GM23248 (cell line): Measurements from ENCODE around the gene MGAT5. TPM values are rescaled to one million over a fixed set of nuclear protein-coding genes. Genes with fewer than 3 reads are reported as not detected.

Source experiments
- DNase-seq: peaks from one replicate; pipeline ENCODE4 v3.0.0-alpha.2; 2015
- H2AFZ ChIP-seq: fragments of 200-600 bp; sonication (generic); 2 replicates; pipeline ENCODE4 v1.6.1; 2016; ENCODE audit warnings: antibody characterized with exemption
- H3F3A ChIP-seq: fragments of 200-600 bp; sonication (generic); 2 replicates; pipeline ENCODE4 v1.6.1; 2016; ENCODE audit warnings: mild to moderate bottlenecking, antibody characterized with exemption, mixed run types; ENCODE audit not compliant: insufficient read depth
- H3K27ac ChIP-seq: fragments of 200-600 bp; sonication (generic); 2 replicates; pipeline ENCODE4 v1.5.1; 2016; ENCODE audit warnings: mild to moderate bottlenecking
- H3K27me3 ChIP-seq: fragments of 200-600 bp; sonication (generic); replicated peaks from 2 replicates; pipeline ENCODE4 v1.6.1; 2016; ENCODE audit warnings: mild to moderate bottlenecking; ENCODE audit not compliant: insufficient read depth
- H3K36me3 ChIP-seq: fragments of 200-600 bp; sonication (generic); 2 replicates; pipeline ENCODE4 v1.6.1; 2016; ENCODE audit warnings: low read depth, mild to moderate bottlenecking
- H3K4me1 ChIP-seq: fragments of 200-600 bp; sonication (generic); 2 replicates; pipeline ENCODE4 v1.6.1; 2016; ENCODE audit warnings: mild to moderate bottlenecking; ENCODE audit not compliant: insufficient read depth
- H3K4me2 ChIP-seq: fragments of 200-600 bp; sonication (generic); one replicate; pipeline ENCODE4 v1.6.1; 2016; ENCODE audit warnings: mild to moderate bottlenecking; ENCODE audit not compliant: unreplicated experiment
- H3K4me3 ChIP-seq: fragments of 200-600 bp; sonication (generic); 2 replicates; pipeline ENCODE4 v1.5.1; 2016; ENCODE audit warnings: mild to moderate bottlenecking
- H3K79me2 ChIP-seq: fragments of 200-600 bp; sonication (generic); 2 replicates; pipeline ENCODE4 v1.6.1; 2016; ENCODE audit warnings: mild to moderate bottlenecking; ENCODE audit not compliant: insufficient read depth
- H3K9ac ChIP-seq: fragments of 200-600 bp; sonication (generic); 2 replicates; pipeline ENCODE4 v1.6.1; 2016; ENCODE audit warnings: mild to moderate bottlenecking
- H3K9me2 ChIP-seq: fragments of 200-600 bp; sonication (generic); 2 replicates; pipeline ENCODE4 v1.6.1; 2016; ENCODE audit warnings: mixed run types, mild to moderate bottlenecking, moderate library complexity; ENCODE audit not compliant: insufficient read depth
- H3K9me3 ChIP-seq: fragments of 200-600 bp; sonication (generic); one replicate; pipeline ENCODE4 v1.6.1; 2017; ENCODE audit warnings: low read depth
- H4K20me1 ChIP-seq: fragments of 200-600 bp; sonication (generic); 2 replicates; pipeline ENCODE4 v1.6.0; 2016; ENCODE audit not compliant: insufficient read depth
- EZH2 ChIP-seq: fragments of 200-600 bp; sonication (generic); IDR thresholded peaks from 2 replicates; pipeline ENCODE4 v1.6.1; 2018; ENCODE audit warnings: antibody characterized with exemption, mild to moderate bottlenecking; ENCODE audit not compliant: insufficient read depth, poor library complexity, severe bottlenecking
- EZH2phosphoT487 ChIP-seq: fragments of 200-600 bp; sonication (generic); IDR thresholded peaks from 2 replicates; pipeline ENCODE4 v1.6.1; 2018; ENCODE audit warnings: antibody characterized with exemption, moderate library complexity, mild to moderate bottlenecking, low read depth; ENCODE audit not compliant: insufficient read depth
- WGBS, 2 experiments: methylation state at CpG; one replicate each; pipeline ENCODE4 v1.1.6; 2015 to 2017; ENCODE audit warnings: low lambda C conversion rate in 2 of 2, low coverage in 1 of 2; ENCODE audit errors: missing lambda C conversion rate in 2 of 2; 5-methylcytosine and 5-hydroxymethylcytosine counted together
- in situ Hi-C: fragments of 300-500 bp; cut with MboI; formaldehyde crosslinking; loops from 2 replicates; pipeline ENCODE4 v1.15.0; 2020
- polyA plus RNA-seq: library from polyadenylated mRNA; unstranded; fragments of >200 nt; fragmentation: Nextera tagmentation; extraction: Ambion mirVana; gene quantifications from 2 replicates; pipeline ENCODE4 v1.2.1, GENCODE V29; 2016
- total RNA-seq: library from RNA; depleted of rRNA; stranded (reverse); fragments of >200 nt; shearing (Covaris generic); gene quantifications from 2 replicates; pipeline ENCODE4 v1.2.3, GENCODE V29; 2014

The MGAT5 gene
- total and polyA plus RNA-seq, 2 experiments from 2014 or later: 1.8 to 15.9 TPM

GRCh38 chr2:134457765-134458472, 204.0 kb downstream of the MGAT5 start:
- Histone ChIP-seq H3K9me3 (no peaks in the 10 kb centered on the region), H2AFZ (no peak overlapping the region), H3K27ac (no peak overlapping the region), H3F3A (no peaks in the 10 kb centered on the region), H3K36me3 (no peaks in the 10 kb centered on the region), H3K4me1 (no peaks in the 10 kb centered on the region), H3K9me2 (no peaks in the 10 kb centered on the region), H3K4me2 (no peak overlapping the region), H3K4me3 (no peak overlapping the region), H4K20me1 (no peaks in the 10 kb centered on the region), H3K9ac (no peak overlapping the region), H3K79me2 (no peaks in the 10 kb centered on the region), H3K27me3 (peaks cover 5% of the 10 kb centered on the region; the same call in 1 of the 2 replicates)
- DNase-seq: no peak
- WGBS, 2 experiments: 78 to 84% methylated on average over 18 of the region's 18 CpGs
- in situ Hi-C loops: no loop called here
- TF ChIP-seq EZH2phosphoT487: no peak
- no peak for TF ChIP-seq EZH2

- peaks cover 8% of the 10 kb centered on the region; the same call in 1 of the 2 replicates for H3K27me3 ChIP-seq
- no peak overlapping the region for H3K4me3 ChIP-seq
- H3K4me1 ChIP-seq: no peaks in the 10 kb centered on the region
- no peak overlapping the region for H3K4me2 ChIP-seq
- H3K9me2 ChIP-seq: no peaks in the 10 kb centered on the region
- H3K36me3 ChIP-seq: no peaks in the 10 kb centered on the region
- WGBS, 2 experiments: 79 to 85% methylated on average over 6 of the region's 6 CpGs
- H3K9me3 ChIP-seq: no peaks in the 10 kb centered on the region
- H2AFZ ChIP-seq: no peak overlapping the region
- TF ChIP-seq EZH2 (no peak), EZH2phosphoT487 (no peak)
- no peaks in the 10 kb centered on the region for H4K20me1 ChIP-seq
- no peaks in the 10 kb centered on the region for H3K79me2 ChIP-seq
- in situ Hi-C loops: no loop called here
- no peak overlapping the region for H3K27ac ChIP-seq
- DNase-seq: no peak
- H3F3A ChIP-seq: no peaks in the 10 kb centered on the region
- H3K9ac ChIP-seq: no peak overlapping the region
Observed at GRCh38 chr2:134458473-134458853, 204.6 kb downstream of the MGAT5 start.

- in situ Hi-C loops: no loop called here
- no peak for DNase-seq
- no peak for TF ChIP-seq EZH2phosphoT487
- TF ChIP-seq EZH2: no peak
Observed at GRCh38 chr2:134458950-134459349, 205.1 kb downstream of the MGAT5 start.

GRCh38 chr2:134459706-134460406, 206.0 kb downstream of the MGAT5 start:
- no peaks in the 10 kb centered on the region for H4K20me1 ChIP-seq
- H3K9me2 ChIP-seq: no peaks in the 10 kb centered on the region
- no peaks in the 10 kb centered on the region for H3K79me2 ChIP-seq
- no peak overlapping the region for H3K9ac ChIP-seq
- H3K4me2 ChIP-seq: no peak overlapping the region
- no peak overlapping the region for H3K27ac ChIP-seq
- H3K36me3 ChIP-seq: no peaks in the 10 kb centered on the region
- no peaks in the 10 kb centered on the region for H3K9me3 ChIP-seq
- no peak overlapping the region for H3K4me3 ChIP-seq
- H3F3A ChIP-seq: no peaks in the 10 kb centered on the region
- TF ChIP-seq EZH2phosphoT487: no peak
- TF ChIP-seq EZH2: no peak
- 83 to 90% methylated on average over 7 to 11 of the region's 11 CpGs for WGBS, 2 experiments
- H3K27me3 ChIP-seq: peaks cover 10% of the 10 kb centered on the region; the same call in 1 of the 2 replicates
- no peaks in the 10 kb centered on the region for H3K4me1 ChIP-seq
- no peak overlapping the region for H2AFZ ChIP-seq
- in situ Hi-C loops: no loop called here
- DNase-seq: no peak

More at GRCh38 chr2:134458950-134459349, 205.1 kb downstream of the MGAT5 start:
- Histone ChIP-seq H3K9me3 (no peaks in the 10 kb centered on the region), H3K27me3 (peaks cover 10% of the 10 kb centered on the region; the same call in 1 of the 2 replicates), H3K79me2 (no peaks in the 10 kb centered on the region), H3K36me3 (no peaks in the 10 kb centered on the region), H3K4me1 (no peaks in the 10 kb centered on the region), H2AFZ (no peak overlapping the region), H3F3A (no peaks in the 10 kb centered on the region), H3K4me2 (no peak overlapping the region), H3K27ac (no peak overlapping the region), H3K9me2 (no peaks in the 10 kb centered on the region), H3K4me3 (no peak overlapping the region), H4K20me1 (no peaks in the 10 kb centered on the region), H3K9ac (no peak overlapping the region)
- WGBS, 2 experiments: 77 to 79% methylated on average over 10 of the region's 10 CpGs
